ENCODE data around the gene MAD2L1.

Gene MAD2L1

GRCh38 chr4:120026853-120027252 lies 39.8 kb downstream of the MAD2L1 start:
- Histone ChIP-seq H3K36me3 (replicated peaks; ENCODE audit: insufficient read depth, low read length) (no peaks in the 10 kb centered on the region), H3K4me2 (ENCODE audit: low read depth, low read length) (no peak overlapping the region), H3K27me3 (replicated peaks; ENCODE audit: insufficient read depth, low read length) (no peaks in the 10 kb centered on the region), H3F3A (ENCODE audit: insufficient read depth, low read length) (no peaks in the 10 kb centered on the region), H4K20me1 (ENCODE audit: insufficient read depth, low read length) (no peaks in the 10 kb centered on the region), H3K9me3 (replicated peaks; ENCODE audit: insufficient read depth, low read length) (no peaks in the 10 kb centered on the region), H3K4me1 (ENCODE audit: low read length) (no peaks in the 10 kb centered on the region), H3K9me2 (replicated peaks; ENCODE audit: insufficient read depth, low read length) (no peaks in the 10 kb centered on the region), H3K27ac (ENCODE audit: low read length) (no peak overlapping the region), H3K9ac (ENCODE audit: low read length) (no peak overlapping the region), H2AFZ (ENCODE audit: low read length) (no peak overlapping the region), H3K79me2 (ENCODE audit: low read length) (no peaks in the 10 kb centered on the region), H3K4me3 (ENCODE audit: low read length) (no peak overlapping the region)
- no peak for TF ChIP-seq CTCF (IDR thresholded peaks at IDR 0.05; ENCODE audit: low read length)
- no peak for TF ChIP-seq EZH2phosphoT487 (IDR thresholded peaks at IDR 0.05; ENCODE audit: low read length)
- no peak for TF ChIP-seq EZH2 (optimal IDR thresholded peaks at IDR 0.05; ENCODE audit: low read depth, low read length)
- DNase-seq = no peak

- Histone ChIP-seq H3K27ac (ENCODE audit: low read length) (no peak overlapping the region), H3K27me3 (replicated peaks; ENCODE audit: insufficient read depth, low read length) (no peaks in the 10 kb centered on the region), H3K4me2 (ENCODE audit: low read depth, low read length) (no peak overlapping the region), H4K20me1 (ENCODE audit: insufficient read depth, low read length) (no peaks in the 10 kb centered on the region), H3F3A (ENCODE audit: insufficient read depth, low read length) (no peaks in the 10 kb centered on the region), H3K4me3 (ENCODE audit: low read length) (no peak overlapping the region), H3K9me3 (replicated peaks; ENCODE audit: insufficient read depth, low read length) (no peaks in the 10 kb centered on the region), H2AFZ (ENCODE audit: low read length) (no peak overlapping the region), H3K36me3 (replicated peaks; ENCODE audit: insufficient read depth, low read length) (no peaks in the 10 kb centered on the region), H3K9me2 (replicated peaks; ENCODE audit: insufficient read depth, low read length) (no peaks in the 10 kb centered on the region), H3K9ac (ENCODE audit: low read length) (no peak overlapping the region), H3K79me2 (ENCODE audit: low read length) (no peaks in the 10 kb centered on the region), H3K4me1 (ENCODE audit: low read length) (no peaks in the 10 kb centered on the region)
- TF ChIP-seq EZH2phosphoT487 (IDR thresholded peaks at IDR 0.05; ENCODE audit: low read length) = no peak
- TF ChIP-seq EZH2 (optimal IDR thresholded peaks at IDR 0.05; ENCODE audit: low read depth, low read length) = no peak
- no peak for TF ChIP-seq CTCF (IDR thresholded peaks at IDR 0.05; ENCODE audit: low read length)
- no peak for DNase-seq
Measured at GRCh38 chr4:120025516-120025915, 41.1 kb downstream of the MAD2L1 start.

GRCh38 chr4:120018786-120019185 lies 47.9 kb downstream of the MAD2L1 start:
- Histone ChIP-seq H3K27ac (ENCODE audit: low read length) (no peak overlapping the region), H3K79me2 (ENCODE audit: low read length) (no peaks in the 10 kb centered on the region), H3K36me3 (replicated peaks; ENCODE audit: insufficient read depth, low read length) (no peaks in the 10 kb centered on the region), H3K9me2 (replicated peaks; ENCODE audit: insufficient read depth, low read length) (no peaks in the 10 kb centered on the region), H3K27me3 (replicated peaks; ENCODE audit: insufficient read depth, low read length) (no peaks in the 10 kb centered on the region), H2AFZ (ENCODE audit: low read length) (no peak overlapping the region), H3K4me2 (ENCODE audit: low read depth, low read length) (no peak overlapping the region), H3F3A (ENCODE audit: insufficient read depth, low read length) (no peaks in the 10 kb centered on the region), H3K4me1 (ENCODE audit: low read length) (no peaks in the 10 kb centered on the region), H3K4me3 (ENCODE audit: low read length) (no peak overlapping the region), H4K20me1 (ENCODE audit: insufficient read depth, low read length) (no peaks in the 10 kb centered on the region), H3K9me3 (replicated peaks; ENCODE audit: insufficient read depth, low read length) (no peaks in the 10 kb centered on the region), H3K9ac (ENCODE audit: low read length) (no peak overlapping the region)
- TF ChIP-seq CTCF (IDR thresholded peaks at IDR 0.05; ENCODE audit: low read length) (no peak), EZH2phosphoT487 (IDR thresholded peaks at IDR 0.05; ENCODE audit: low read length) (no peak), EZH2 (optimal IDR thresholded peaks at IDR 0.05; ENCODE audit: low read depth, low read length) (no peak)
- DNase-seq = no peak

All from MM.1S (cell line).